Left lung (tissue), 10 donors: ENCODE results near the gene POU3F3. TPM values are rescaled to one million over a fixed set of nuclear protein-coding genes. Genes with fewer than 3 reads are reported as not detected.

Source experiments
- ATAC-seq: fragments of 200-7000 bp; cut with Tn5 transposase; one replicate; pipeline ENCODE4 v1.9.1; 2020; ENCODE audit warnings: moderate library complexity
- DNase-seq, 4 donors: peaks; one replicate each; pipeline ENCODE4 v3.0.0-alpha.2; 2013 to 2020
- H3K27ac ChIP-seq, 2 donors: fragments of 200-600 bp; sonication (generic) in 1 of 2; one replicate each; pipeline versions ENCODE4 v1.5.0 to v1.8.0; 2020 to 2021
- H3K27me3 ChIP-seq, 2 donors: fragments of 200-600 bp; sonication (generic) in 1 of 2; one replicate each; pipeline versions ENCODE4 v1.5.0 to v1.8.0; 2020 to 2021
- H3K36me3 ChIP-seq, 2 donors: fragments of 200-600 bp; sonication (generic) in 1 of 2; one replicate each; pipeline versions ENCODE4 v1.5.0 to v1.8.0; 2020 to 2021
- H3K4me1 ChIP-seq, 2 donors: fragments of 200-600 bp; one replicate each; pipeline ENCODE4 v1.8.0; 2021
- H3K4me3 ChIP-seq, 2 donors: fragments of 200-600 bp; sonication (generic) in 1 of 2; one replicate each; pipeline versions ENCODE4 v1.5.0 to v1.8.0; 2020 to 2021; ENCODE audit warnings: mild to moderate bottlenecking in 1 of 2
- H3K9me3 ChIP-seq, 2 donors: fragments of 200-600 bp; sonication (generic) in 1 of 2; one replicate each; pipeline versions ENCODE4 v1.5.0 to v1.8.0; 2020 to 2021
- CTCF ChIP-seq, 2 donors: fragments of 200-600 bp; sonication (generic) in 1 of 2; IDR thresholded peaks; one replicate each; pipeline versions ENCODE4 v1.5.0 to v1.8.0; 2021; ENCODE audit warnings: antibody characterized with exemption in 2 of 2
- intact Hi-C, 2 donors: fragments of 100-400 bp; cut with DNase I; formaldehyde crosslinking; loops; one replicate each; pipeline versions ENCODE4 v1.11.2 to v1.14.2; 2022
- polyA plus RNA-seq, 6 donors: library from polyadenylated mRNA; unstranded; fragments of 120-200 nt; gene quantifications; one replicate each; pipeline ENCODE4 v1.2.1, GENCODE V29; 2013; ENCODE audit not compliant: insufficient read length in 6 of 6
- total RNA-seq, 2 donors: library from RNA; stranded (reverse); fragmentation: NEBNext Ultra II Directional; extraction: Animal tissue kit (Norgen Biotek cat#: 25700); gene quantifications; one replicate each; pipeline ENCODE4 v1.2.1, GENCODE V29; 2021
- donor health status: DM: no; HTN: yes; CAD: no.
- donor health status: DM: no; HTN: no; CAD: no.

POU3F3 gene
- total and polyA plus RNA-seq, 8 donors: 0.06 to 0.82 (median 0.21) TPM; not detected in 2

- Histone ChIP-seq H3K36me3 (no peaks in the 10 kb centered on the region), H3K27me3 (peaks cover 88 to 92% of the 10 kb centered on the region in 2 donors), H3K4me1 (peaks cover 5 to 45% of the 10 kb centered on the region in 2 donors), H3K4me3 (no peak overlapping the region), H3K9me3 (no peaks in the 10 kb centered on the region), H3K27ac (no peak overlapping the region)
- no peak for TF ChIP-seq CTCF (IDR thresholded peaks at IDR 0.05)
- intact Hi-C loops: no loop called here
- DNase-seq (no peak), ATAC-seq (no peak)
Measured at GRCh38 chr2:104858006-104858978, 4.4 kb downstream of the POU3F3 start.

GRCh38 chr2:104859291-104859765, 5.4 kb downstream of the POU3F3 start:
- peaks cover 88 to 92% of the 10 kb centered on the region in 2 donors for H3K27me3 ChIP-seq
- intact Hi-C loops: no loop called here
- DNase-seq (no peak), ATAC-seq (no peak)
- peaks cover 3 to 41% of the 10 kb centered on the region in 2 donors for H3K4me1 ChIP-seq
- H3K36me3 ChIP-seq: no peaks in the 10 kb centered on the region
- no peak overlapping the region for H3K27ac ChIP-seq
- H3K4me3 ChIP-seq: no peak overlapping the region
- TF ChIP-seq CTCF (IDR thresholded peaks at IDR 0.05): no peak
- no peaks in the 10 kb centered on the region for H3K9me3 ChIP-seq

- H3K4me3 ChIP-seq: no peak overlapping the region
- H3K27ac ChIP-seq: no peak overlapping the region
- H3K36me3 ChIP-seq: no peaks in the 10 kb centered on the region
- DNase-seq (no peak), ATAC-seq (no peak)
- intact Hi-C loops: no loop called here
- H3K4me1 ChIP-seq: peaks cover 3 to 35% of the 10 kb centered on the region in 2 donors
- TF ChIP-seq CTCF (IDR thresholded peaks at IDR 0.05): no peak
- no peaks in the 10 kb centered on the region for H3K9me3 ChIP-seq
- H3K27me3 ChIP-seq: peaks cover 88 to 92% of the 10 kb centered on the region in 2 donors
Measured at GRCh38 chr2:104859766-104860450, 6.0 kb downstream of the POU3F3 start.

- no peak for TF ChIP-seq CTCF (IDR thresholded peaks at IDR 0.05)
- intact Hi-C loops: no loop called here
- Histone ChIP-seq H3K4me1 (peaks cover 3 to 34% of the 10 kb centered on the region in 2 donors), H3K27ac (no peak overlapping the region), H3K9me3 (no peaks in the 10 kb centered on the region), H3K36me3 (no peaks in the 10 kb centered on the region), H3K27me3 (peaks cover 92 to 95% of the 10 kb centered on the region in 2 donors), H3K4me3 (no peak overlapping the region)
- ATAC-seq (no peak), DNase-seq (no peak)
Measured at GRCh38 chr2:104860451-104860790, 6.5 kb downstream of the POU3F3 start.
